GM23338 (cell line): ENCODE results near the gene SLC12A3. TPM values are rescaled to one million over a fixed set of nuclear protein-coding genes. Genes with fewer than 3 reads are reported as not detected.

ENCODE experiments used
- ATAC-seq: fragments of 200-7000 bp; cut with Tn5 transposase; 3 replicates; pipeline ENCODE4 v1.9.1; 2020
- DNase-seq: peaks from one replicate; pipeline ENCODE4 v3.0.0-alpha.2; 2015; ENCODE audit warnings: low spot score
- H2AFZ ChIP-seq: fragments of 200-600 bp; sonication (generic); 2 replicates; pipeline ENCODE4 v1.8.0; 2016; ENCODE audit warnings: antibody characterized with exemption, mild to moderate bottlenecking, moderate library complexity
- H3F3A ChIP-seq: fragments of 200-600 bp; sonication (generic); replicated peaks from 2 replicates; pipeline ENCODE4 v1.8.0; 2017; ENCODE audit warnings: antibody characterized with exemption, mixed run types, low read depth
- H3K27ac ChIP-seq: fragments of 200-600 bp; sonication (generic); 2 replicates; pipeline ENCODE4 v1.6.1; 2016; ENCODE audit warnings: low read depth
- H3K27me3 ChIP-seq: fragments of 200-600 bp; sonication (generic); 2 replicates; pipeline ENCODE4 v1.8.0; 2016; ENCODE audit warnings: mild to moderate bottlenecking, mixed run types, moderate library complexity; ENCODE audit not compliant: insufficient read depth
- H3K36me3 ChIP-seq: fragments of 200-600 bp; sonication (generic); 2 replicates; pipeline ENCODE4 v1.8.0; 2016; ENCODE audit warnings: mild to moderate bottlenecking; ENCODE audit not compliant: insufficient read depth
- H3K4me1 ChIP-seq: fragments of 200-600 bp; sonication (generic); 2 replicates; pipeline ENCODE4 v1.8.0; 2016; ENCODE audit warnings: mild to moderate bottlenecking, moderate library complexity; ENCODE audit not compliant: insufficient read depth
- H3K4me2 ChIP-seq: fragments of 200-600 bp; sonication (generic); 2 replicates; pipeline ENCODE4 v1.7.1; 2017; ENCODE audit warnings: mixed run types
- H3K4me3 ChIP-seq: fragments of 200-600 bp; sonication (generic); 2 replicates; pipeline ENCODE4 v1.6.1; 2016; ENCODE audit warnings: mixed run types
- H3K79me2 ChIP-seq: fragments of 200-600 bp; sonication (generic); replicated peaks from 2 replicates; pipeline ENCODE4 v1.8.0; 2017; ENCODE audit warnings: mild to moderate bottlenecking; ENCODE audit not compliant: insufficient read depth
- H3K9me2 ChIP-seq: fragments of 200-600 bp; sonication (generic); 2 replicates; pipeline ENCODE4 v1.8.0; 2017; ENCODE audit not compliant: insufficient read depth
- H4K20me1 ChIP-seq: fragments of 200-600 bp; sonication (generic); replicated peaks from 2 replicates; pipeline ENCODE4 v1.8.0; 2017; ENCODE audit warnings: mild to moderate bottlenecking; ENCODE audit not compliant: insufficient read depth
- H3K27ac Mint-ChIP-seq: 2 replicates; pipeline ENCODE4 v1.8.0; 2020; ENCODE audit warnings: inconsistent platforms, mild to moderate bottlenecking, moderate library complexity, mixed read lengths
- H3K27me3 Mint-ChIP-seq: 3 replicates; pipeline ENCODE4 v1.8.0; 2022; ENCODE audit warnings: low read depth, mild to moderate bottlenecking, moderate library complexity, mixed read lengths, inconsistent platforms; ENCODE audit not compliant: insufficient read depth, poor library complexity
- H3K36me3 Mint-ChIP-seq: 3 replicates; pipeline ENCODE4 v1.8.0; 2021; ENCODE audit warnings: low read depth, mild to moderate bottlenecking, inconsistent platforms, moderate library complexity, mixed read lengths
- H3K4me1 Mint-ChIP-seq: 3 replicates; pipeline ENCODE4 v1.8.0; 2020; ENCODE audit warnings: mild to moderate bottlenecking, inconsistent platforms, mixed read lengths
- H3K4me3 Mint-ChIP-seq: 3 replicates; pipeline ENCODE4 v1.8.0; 2021; ENCODE audit warnings: moderate library complexity, mild to moderate bottlenecking, inconsistent platforms, mixed read lengths
- H3K9me3 Mint-ChIP-seq: 3 replicates; pipeline ENCODE4 v1.8.0; 2020; ENCODE audit warnings: moderate library complexity, mild to moderate bottlenecking, inconsistent platforms, mixed read lengths
- CREB1 ChIP-seq: fragments of 250-450 bp; sonication (Bioruptor Pico); IDR thresholded peaks from 2 replicates; pipeline ENCODE4 v1.5.0; 2020; ENCODE audit warnings: low read depth, mild to moderate bottlenecking, moderate library complexity
- CTCF ChIP-seq, 2 experiments: fragments of 200-600 bp in 1 of 2; sonication (generic) in 1 of 2; conservative IDR thresholded peaks; 2 replicates each; pipeline versions ENCODE4 v1.5.1 to v1.6.1; 2016 to 2017; ENCODE audit warnings: antibody characterized with exemption in 2 of 2, low read depth in 2 of 2, mild to moderate bottlenecking in 2 of 2, moderate library complexity in 1 of 2
- ETS1 ChIP-seq: IDR thresholded peaks from 2 replicates; pipeline ENCODE4 v1.6.1; 2016; ENCODE audit warnings: antibody characterized with exemption
- EZH2 ChIP-seq: fragments of 200-600 bp; sonication (generic); IDR thresholded peaks from one replicate; pipeline ENCODE4 v1.8.0; 2017; ENCODE audit warnings: antibody characterized with exemption, mild to moderate bottlenecking, low read depth; ENCODE audit not compliant: unreplicated experiment
- EZH2phosphoT487 ChIP-seq: fragments of 200-600 bp; sonication (generic); IDR thresholded peaks from one replicate; pipeline ENCODE4 v1.8.1; 2018; ENCODE audit warnings: antibody characterized with exemption; ENCODE audit not compliant: unreplicated experiment
- JUNB ChIP-seq: IDR thresholded peaks from one replicate; pipeline ENCODE4 v1.6.1; 2016; ENCODE audit warnings: antibody characterized with exemption; ENCODE audit not compliant: unreplicated experiment
- NANOG ChIP-seq: IDR thresholded peaks from 2 replicates; pipeline ENCODE4 v1.6.1; 2016; ENCODE audit warnings: antibody characterized with exemption, borderline replicate concordance
- POLR2AphosphoS5 ChIP-seq: IDR thresholded peaks from 2 replicates; pipeline ENCODE4 v1.6.1; 2016; ENCODE audit warnings: antibody characterized with exemption, low read depth
- REST ChIP-seq: IDR thresholded peaks from one replicate; pipeline ENCODE4 v1.6.1; 2018; ENCODE audit warnings: antibody characterized with exemption; ENCODE audit not compliant: unreplicated experiment
- STAT1 ChIP-seq: IDR thresholded peaks from one replicate; pipeline ENCODE4 v1.6.1; 2016; ENCODE audit warnings: antibody characterized with exemption; ENCODE audit not compliant: unreplicated experiment
- ZNF114 ChIP-seq: fragments of 250-450 bp; sonication (Bioruptor Pico); IDR thresholded peaks from 2 replicates; pipeline ENCODE4 v1.5.0; 2020; ENCODE audit warnings: mild to moderate bottlenecking, moderate library complexity
- ZNF331 ChIP-seq: fragments of 250-450 bp; sonication (Bioruptor Pico); IDR thresholded peaks from 2 replicates; pipeline ENCODE4 v1.5.0; 2020; ENCODE audit warnings: low read depth, mild to moderate bottlenecking, moderate library complexity
- ZNF462 ChIP-seq: fragments of 250-450 bp; sonication (Bioruptor Pico); IDR thresholded peaks from 2 replicates; pipeline ENCODE4 v1.5.0; 2020; ENCODE audit warnings: mild to moderate bottlenecking, moderate library complexity
- polyA plus RNA-seq: library from polyadenylated mRNA; unstranded; fragments of >200 nt; fragmentation: Nextera tagmentation; extraction: Ambion mirVana; gene quantifications from 2 replicates; pipeline ENCODE4 v1.2.1, GENCODE V29; 2016
- total RNA-seq: library from RNA; depleted of rRNA; stranded (reverse); fragments of >200 nt; shearing (Covaris generic); gene quantifications from 2 replicates; pipeline ENCODE4 v1.2.3, GENCODE V29; 2014

The SLC12A3 gene
- total and polyA plus RNA-seq, 2 experiments from 2014 or later: not detected

- Histone ChIP-seq H2AFZ (no peak overlapping the region), H3K27me3 (no peaks in the 10 kb centered on the region), H3F3A (no peaks in the 10 kb centered on the region), H3K4me3 (no peak overlapping the region), H3K4me2 (no peak overlapping the region), H3K27ac (no peak overlapping the region), H3K4me1 (no peaks in the 10 kb centered on the region), H3K36me3 (no peaks in the 10 kb centered on the region), H4K20me1 (no peaks in the 10 kb centered on the region), H3K79me2 (no peaks in the 10 kb centered on the region), H3K9me2 (no peaks in the 10 kb centered on the region)
- no peak overlapping the region for H3K27ac Mint-ChIP-seq
- no peaks in the 10 kb centered on the region for H3K9me3 Mint-ChIP-seq
- TF ChIP-seq EZH2 (no peak), ZNF331 (CRISPR knock-in tag) (no peak), ZNF114 (CRISPR knock-in tag) (no peak), JUNB (no peak), REST (no peak), CREB1 (CRISPR knock-in tag) (no peak), POLR2AphosphoS5 (no peak), EZH2phosphoT487 (no peak), ETS1 (no peak), ZNF462 (no peak), NANOG (no peak), CTCF (conservative IDR thresholded peaks at IDR 0.05; ENCODE audit: low read depth in 2 of 2) (no peak), STAT1 (no peak)
- H3K4me1 Mint-ChIP-seq: peaks cover 6% of the 10 kb centered on the region
- H3K27me3 Mint-ChIP-seq: peaks cover 6% of the 10 kb centered on the region
- no peaks in the 10 kb centered on the region for H3K36me3 Mint-ChIP-seq
- no peak overlapping the region for H3K4me3 Mint-ChIP-seq
- ATAC-seq (no peak), DNase-seq (no peak)
Observed at GRCh38 chr16:56862776-56863175, 2.2 kb upstream of the SLC12A3 start.
